ENCODE measurements around the gene TNFRSF12A.

The TNFRSF12A gene

DNA sequence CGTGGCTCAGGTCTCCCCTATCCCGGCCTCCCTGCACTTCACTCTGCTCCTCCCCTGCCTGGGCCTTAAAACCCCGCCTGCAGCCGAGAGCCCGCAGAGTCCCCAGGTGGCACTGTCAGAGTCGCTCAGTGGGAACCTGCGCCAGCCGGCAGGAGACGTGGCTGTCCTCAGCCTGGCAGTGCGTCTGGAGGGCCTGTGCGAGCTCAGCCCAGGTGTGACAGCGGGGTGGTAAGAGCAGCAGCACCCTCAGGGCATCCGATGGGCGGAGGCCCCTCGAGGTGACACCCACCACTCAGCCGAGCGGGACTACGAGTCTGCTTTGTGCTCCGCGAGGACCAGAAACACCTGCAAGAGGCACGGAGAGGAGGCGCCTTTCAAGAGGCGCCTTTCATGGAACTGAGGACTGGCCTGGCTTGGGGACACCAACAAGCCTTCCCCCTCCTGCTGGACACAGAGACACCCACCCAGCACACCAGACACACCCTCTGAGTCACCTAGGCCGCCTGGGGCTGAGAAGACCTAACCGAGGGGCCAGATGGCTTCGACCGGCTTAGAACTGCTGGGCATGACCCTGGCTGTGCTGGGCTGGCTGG is 7.2 kb upstream of the TNFRSF12A start, which contains the start of gene CLDN9:
Gene CLDN9 (plus strand): TSS at position 96 of the 593 bp plus-strand sequence. CDS start 440 bp downstream, at position 536.
- DNase-seq = no peak

DNA sequence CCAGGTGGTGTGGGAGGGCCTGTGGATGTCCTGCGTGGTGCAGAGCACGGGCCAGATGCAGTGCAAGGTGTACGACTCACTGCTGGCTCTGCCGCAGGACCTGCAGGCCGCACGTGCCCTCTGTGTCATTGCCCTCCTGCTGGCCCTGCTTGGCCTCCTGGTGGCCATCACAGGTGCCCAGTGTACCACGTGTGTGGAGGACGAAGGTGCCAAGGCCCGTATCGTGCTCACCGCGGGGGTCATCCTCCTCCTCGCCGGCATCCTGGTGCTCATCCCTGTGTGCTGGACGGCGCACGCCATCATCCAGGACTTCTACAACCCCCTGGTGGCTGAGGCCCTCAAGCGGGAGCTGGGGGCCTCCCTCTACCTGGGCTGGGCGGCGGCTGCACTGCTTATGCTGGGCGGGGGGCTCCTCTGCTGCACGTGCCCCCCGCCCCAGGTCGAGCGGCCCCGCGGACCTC is 6.6 kb upstream of the TNFRSF12A start:
- no peak for DNase-seq

DNA sequence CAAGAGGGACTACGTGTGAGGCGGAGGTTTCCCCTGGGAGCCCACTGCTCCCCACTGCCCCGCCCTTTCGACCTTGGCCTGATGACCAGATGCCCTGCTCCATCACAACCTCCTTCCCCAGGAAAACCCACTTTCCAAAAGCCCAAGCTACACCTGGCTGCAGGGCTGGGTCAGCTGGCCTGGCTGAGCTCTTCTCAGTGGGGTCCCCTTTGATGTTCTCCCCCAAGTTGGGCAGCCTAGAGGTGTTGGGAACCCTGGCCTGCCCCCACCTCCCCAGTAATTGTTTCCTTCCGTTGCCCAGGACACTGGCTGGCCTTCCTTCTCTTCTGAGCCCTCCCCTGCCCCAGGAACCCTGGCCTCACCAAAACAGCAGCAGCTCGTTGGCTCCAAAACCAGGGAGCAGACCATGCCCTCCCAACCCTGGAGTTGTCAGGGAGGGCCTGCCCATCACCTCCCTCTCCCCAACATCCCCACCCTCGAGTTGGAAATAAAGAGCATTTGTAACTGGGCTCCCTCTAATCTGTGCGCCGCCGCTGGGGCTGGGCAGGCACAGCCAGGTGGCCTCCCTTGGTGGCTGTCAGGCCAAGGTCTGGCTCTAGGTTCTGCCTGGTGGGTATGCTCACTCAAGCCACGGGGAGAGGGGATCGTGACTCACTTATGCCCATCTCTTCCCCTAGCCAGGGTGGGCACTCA is 6.0 kb upstream of the TNFRSF12A start:
- no peak for DNase-seq

DNA sequence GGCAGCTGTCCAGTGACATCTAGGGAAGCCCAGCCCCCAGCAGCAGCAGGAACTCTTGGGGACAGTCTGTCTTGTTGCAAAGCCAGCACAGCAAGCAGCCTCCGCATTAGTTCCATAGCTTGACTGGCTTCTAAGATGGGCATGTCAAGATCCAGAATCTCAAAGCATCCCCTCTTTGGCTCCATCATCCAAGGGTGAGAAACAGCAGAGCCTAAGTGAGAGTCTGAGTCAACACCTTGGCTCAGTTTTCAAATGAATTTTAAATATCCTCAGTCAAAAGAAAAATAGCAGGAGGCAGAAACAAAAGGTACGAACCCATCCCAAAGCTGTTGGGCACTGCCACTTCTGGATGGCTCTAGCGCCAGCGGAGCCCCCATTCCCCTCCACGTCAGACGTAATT is 5.2 kb upstream of the TNFRSF12A start:
- no peak for DNase-seq

DNA sequence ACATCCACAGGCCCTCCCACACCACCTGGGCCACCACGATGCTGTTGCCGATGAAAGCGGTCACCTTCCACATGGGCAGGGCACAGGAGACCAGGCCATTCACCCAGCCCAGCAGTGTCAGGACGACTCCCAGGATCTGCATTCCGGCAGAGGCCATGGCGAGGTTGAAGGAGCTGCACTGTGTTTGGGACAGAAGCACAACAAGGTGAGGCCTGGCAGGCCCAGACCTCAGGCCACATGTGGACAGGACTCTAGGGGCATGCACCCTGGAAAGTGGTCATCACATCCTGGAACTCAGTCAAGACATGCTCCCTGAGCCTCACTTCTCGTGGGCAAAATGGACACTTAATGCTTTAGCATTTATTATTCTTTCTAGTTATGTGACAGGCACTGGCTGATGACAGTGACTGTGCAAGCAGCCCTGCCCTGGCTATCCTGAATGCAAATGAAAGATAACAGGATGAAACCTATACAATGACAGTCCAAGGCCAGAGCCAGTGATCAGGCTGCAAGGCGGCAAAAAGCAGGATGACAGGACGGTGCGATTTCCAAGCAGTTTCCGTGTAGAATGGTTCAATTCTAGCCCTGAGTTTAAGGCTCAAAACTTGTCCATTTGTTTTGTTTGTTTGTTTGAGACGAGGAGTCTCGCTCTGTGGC is 4.2 kb upstream of the TNFRSF12A start:
- DNase-seq = no peak

DNA sequence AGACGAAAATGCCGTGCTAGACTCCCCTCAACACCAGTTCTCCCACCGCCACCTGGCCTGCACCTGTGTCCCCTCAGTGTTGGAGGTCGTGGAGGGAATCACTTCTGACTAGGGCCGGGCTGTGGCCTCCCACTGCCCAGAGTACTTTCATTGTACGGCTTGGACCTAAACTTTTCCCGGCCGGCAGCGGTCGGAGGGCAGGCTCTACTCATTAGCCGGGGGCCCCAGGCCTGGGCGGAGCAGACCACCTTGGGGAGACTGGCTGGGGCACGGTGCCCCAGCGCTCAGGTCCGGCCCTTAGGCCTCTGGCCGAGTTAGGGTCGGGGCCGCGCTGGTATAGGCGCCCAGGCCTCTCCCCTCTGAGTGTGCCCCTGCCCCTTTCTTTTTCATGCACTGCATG is 2.8 kb upstream of the TNFRSF12A start:
- no peak for DNase-seq

DNA sequence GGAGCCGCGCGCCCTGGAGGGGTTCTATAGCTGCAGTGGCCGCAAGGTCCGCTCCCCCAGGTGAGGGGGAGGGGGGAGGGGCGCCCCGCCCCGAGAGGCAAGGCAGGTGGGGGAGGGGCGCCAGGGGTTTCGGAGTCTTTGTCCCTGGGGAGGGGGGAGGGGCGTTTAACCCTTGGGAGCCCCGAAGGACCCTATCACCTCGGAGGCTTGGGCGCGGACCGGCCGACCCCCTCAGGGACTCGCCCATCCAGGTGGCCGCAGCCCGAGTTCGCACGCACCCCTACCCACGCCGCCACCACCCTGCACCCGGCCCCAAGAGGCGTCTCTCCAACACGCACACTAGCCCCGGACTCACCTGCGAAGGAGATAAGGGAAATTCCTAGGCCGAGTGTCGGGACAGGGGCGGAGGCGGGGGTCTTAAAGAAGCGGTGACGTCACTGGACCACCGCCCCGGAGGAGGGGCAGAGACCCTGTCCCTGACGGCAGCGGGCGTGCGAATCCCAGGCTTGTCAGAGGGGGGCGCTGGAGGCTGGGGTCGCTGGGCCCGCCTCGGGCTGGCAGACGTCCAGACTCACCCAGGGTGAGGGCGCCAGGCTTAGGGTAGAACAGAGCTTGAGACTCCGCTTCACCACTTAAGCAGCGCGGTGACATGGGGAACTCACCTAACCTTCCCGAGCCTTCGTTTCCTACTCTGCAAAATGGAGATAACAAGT is 2.2 kb upstream of the TNFRSF12A start, which contains the start of gene CLDN6:
Gene CLDN6 (minus strand): TSS at position 390 of the 713 bp plus-strand sequence. CDS start 2,162 bp downstream, outside the sequence.
- no peak for DNase-seq

DNA sequence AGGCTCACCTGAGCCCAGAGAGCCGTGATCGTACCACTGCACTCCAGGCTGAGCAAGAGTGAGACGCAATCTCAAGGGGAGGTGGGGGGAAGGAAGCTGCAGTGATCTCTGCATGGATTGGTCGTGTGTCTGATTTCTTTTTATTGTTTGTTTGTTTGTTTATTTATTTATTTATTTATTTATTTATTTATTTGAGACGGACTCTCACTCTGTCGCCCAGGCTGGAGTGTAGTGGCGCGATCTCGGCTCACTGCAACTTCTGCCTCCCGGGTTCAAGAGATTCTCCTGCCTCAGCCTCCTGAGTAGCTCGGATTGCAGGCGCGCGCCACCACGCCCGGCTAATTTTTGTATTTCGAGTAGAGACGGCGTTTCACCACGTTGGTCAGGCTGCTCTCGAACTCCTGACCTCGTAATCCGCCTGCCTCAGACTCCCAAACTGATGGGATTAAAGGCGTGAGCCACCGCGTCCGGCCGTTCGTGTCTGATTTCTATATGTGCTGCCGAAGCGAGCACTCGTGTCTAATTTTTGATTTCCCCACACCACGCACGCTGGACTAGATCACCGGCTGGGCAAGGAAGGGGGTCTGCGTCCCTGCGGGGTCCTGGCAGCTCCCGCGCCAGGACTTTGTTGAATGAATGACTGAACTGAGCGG is 448 bp upstream of the TNFRSF12A start:
- DNase-seq = no peak

DNA sequence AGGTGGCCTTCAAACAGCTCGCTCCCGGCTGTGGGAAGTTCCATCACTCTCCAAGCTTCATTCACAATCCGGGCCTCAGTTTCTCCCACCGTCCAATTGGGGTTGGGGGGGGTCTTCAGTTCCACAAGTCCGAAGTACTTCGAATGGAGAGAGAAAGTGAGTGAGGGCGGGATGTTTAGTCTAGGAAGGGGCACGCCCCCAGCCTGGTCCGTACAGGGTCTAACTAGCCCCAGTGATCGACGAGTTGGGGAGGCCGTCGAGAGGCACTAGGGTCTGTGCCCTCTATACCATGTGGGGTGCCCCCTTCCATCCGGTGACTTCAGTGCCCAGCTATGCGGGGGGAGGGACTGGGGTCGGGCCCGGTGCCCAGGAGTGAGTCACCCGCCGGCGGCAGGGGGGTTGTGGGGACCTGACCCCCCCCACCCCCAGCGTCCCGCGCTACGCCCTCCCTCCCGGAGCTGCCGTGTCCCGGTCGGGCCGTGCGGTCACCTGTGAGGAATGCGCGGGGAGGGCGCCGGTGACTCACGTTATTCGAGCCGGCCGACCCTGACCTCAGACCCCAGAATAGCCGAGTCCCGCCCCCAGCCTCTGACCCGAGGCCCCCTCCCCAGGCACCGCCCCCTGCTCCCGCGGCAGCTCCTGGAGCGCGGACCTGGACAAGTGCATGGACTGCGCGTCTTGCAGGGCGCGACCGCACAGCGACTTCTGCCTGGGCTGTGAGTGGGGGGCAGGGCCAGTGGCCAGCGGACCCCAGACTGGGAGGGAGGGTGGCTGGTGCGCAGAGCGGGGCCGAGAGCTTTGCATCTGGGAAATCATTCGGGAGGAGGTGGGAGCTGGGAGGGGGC is 658 bp downstream of the TNFRSF12A start:
- DNase-seq = no peak

DNA sequence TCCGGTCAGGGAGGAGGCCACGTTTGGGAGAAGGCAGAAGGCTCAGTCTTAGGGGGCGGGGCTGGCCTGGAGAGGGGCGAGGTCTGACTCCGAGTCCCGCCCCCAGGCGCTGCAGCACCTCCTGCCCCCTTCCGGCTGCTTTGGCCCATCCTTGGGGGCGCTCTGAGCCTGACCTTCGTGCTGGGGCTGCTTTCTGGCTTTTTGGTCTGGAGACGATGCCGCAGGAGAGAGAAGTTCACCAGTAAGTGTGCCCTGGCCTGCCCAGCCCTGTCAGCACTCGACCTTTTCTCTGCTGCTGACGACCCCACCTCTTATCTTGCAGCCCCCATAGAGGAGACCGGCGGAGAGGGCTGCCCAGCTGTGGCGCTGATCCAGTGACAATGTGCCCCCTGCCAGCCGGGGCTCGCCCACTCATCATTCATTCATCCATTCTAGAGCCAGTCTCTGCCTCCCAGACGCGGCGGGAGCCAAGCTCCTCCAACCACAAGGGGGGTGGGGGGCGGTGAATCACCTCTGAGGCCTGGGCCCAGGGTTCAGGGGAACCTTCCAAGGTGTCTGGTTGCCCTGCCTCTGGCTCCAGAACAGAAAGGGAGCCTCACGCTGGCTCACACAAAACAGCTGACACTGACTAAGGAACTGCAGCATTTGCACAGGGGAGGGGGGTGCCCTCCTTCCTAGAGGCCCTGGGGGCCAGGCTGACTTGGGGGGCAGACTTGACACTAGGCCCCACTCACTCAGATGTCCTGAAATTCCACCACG is 1.5 kb downstream of the TNFRSF12A start:
- no peak for DNase-seq

DNA sequence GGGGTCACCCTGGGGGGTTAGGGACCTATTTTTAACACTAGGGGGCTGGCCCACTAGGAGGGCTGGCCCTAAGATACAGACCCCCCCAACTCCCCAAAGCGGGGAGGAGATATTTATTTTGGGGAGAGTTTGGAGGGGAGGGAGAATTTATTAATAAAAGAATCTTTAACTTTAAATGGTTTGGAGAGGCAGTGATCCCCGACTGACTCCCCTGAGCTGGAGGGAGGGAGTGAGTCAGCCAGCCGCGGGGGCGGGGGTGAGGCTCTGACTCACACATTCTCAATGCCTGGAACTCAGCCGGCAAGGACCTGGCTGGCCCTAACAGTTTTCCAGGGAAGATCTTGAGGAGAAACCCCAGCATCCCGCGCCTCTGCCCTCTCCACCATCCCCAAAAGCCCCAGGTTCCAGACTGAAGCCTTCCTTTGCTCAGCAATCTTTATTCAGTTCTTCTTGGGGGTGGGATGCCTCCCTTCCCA is 2.1 kb downstream of the TNFRSF12A start:
- DNase-seq = peak; percentile 77

DNA sequence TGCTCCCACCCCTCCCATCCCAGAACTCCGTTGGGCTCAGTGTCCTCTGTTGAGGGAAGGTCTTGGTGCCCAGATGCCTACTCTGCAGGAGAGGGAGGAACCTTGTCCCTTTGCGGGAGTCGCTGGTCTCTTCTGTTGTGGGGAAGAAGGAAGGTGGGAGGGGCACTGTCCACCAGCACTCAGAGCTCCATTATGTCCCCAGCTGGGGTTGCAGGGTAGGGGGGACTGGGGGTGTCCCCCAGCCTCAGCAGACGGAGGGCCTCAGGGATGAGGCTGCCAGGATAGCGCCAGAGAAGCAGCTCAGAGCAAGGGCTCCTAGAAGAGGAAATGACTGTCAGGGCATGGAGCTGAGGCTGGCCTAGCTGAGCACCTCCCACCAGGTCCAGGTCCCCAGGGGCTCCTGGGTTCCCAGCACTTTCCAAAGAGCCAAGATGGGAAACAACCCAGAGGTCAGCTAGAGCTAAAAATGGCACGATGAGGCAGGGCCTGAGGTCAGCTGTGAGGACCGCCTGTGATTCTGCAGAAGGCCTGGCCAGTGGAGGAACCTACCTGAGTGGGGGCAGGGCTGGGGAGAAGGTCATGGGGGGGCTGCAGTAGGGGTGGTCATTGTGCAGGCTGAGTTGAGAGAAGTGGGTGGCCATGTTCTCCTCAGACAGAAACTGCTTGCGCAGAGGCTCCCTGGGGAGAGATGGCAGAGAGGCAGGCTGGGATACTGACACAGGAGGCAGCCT is 2.7 kb downstream of the TNFRSF12A start:
- no peak for DNase-seq

DNA sequence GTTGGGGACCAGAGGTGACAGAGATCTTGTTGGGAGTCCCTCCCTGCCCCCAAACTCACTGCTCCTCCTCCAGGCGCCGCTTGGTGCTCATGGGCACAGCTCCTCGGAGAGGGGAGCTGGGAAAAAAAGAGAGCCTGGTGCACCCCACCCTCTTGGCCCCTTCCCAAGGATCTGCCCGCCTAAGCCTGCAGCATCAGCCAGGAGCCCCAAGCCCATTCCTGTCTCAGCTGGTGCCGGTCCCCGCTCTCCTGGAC is 3.2 kb downstream of the TNFRSF12A start:
- no peak for DNase-seq

DNA sequence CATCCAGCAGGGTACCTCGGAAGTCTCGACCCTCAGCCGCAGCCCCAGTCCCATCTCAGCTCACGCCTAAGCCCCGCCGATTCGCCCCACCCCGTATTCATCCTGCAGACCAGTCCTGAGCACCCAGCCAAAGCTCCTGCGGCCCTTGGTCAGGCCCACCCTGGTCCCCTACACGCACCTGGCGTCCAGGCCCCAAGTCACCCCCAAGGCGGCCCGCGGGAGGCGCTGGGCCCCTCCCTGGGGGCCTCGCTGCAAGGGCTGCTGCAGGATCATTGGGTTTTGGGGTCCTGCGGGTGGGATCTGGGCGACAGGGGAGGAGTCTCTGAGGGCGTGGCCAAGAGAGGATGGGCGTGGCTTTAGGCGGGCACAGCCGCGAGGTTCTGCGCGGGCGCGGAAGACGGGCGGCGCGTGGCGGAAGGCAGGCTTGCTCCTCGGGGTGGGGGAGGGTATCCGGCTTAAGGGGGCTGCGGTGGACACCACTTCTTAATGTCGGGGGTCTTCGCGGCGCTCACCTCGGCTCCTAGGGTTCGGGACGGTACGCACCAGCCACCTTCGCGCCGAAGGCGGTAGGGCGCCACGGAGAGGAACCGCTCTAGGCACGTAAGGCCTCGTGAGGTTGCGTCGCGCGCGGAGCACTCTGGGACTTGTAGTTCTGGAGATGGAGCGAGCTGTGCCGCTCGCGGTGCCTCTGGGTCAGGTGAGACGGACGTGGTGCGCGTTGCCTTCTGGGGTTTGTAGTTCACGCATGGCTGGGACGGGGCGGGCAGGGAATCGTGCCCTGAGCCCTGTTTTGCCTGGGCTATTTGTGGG is 3.7 kb downstream of the TNFRSF12A start, which contains the start of the genes HCFC1R1 and THOC6:
Gene HCFC1R1 (minus strand): TSS at position 274 of the 810 bp plus-strand sequence. CDS start 1 bp downstream, at position 273.
Gene THOC6 (plus strand): TSS at position 367 of the 810 bp plus-strand sequence. CDS start 292 bp downstream, at position 659.
- DNase-seq = peak; percentile 97

DNA sequence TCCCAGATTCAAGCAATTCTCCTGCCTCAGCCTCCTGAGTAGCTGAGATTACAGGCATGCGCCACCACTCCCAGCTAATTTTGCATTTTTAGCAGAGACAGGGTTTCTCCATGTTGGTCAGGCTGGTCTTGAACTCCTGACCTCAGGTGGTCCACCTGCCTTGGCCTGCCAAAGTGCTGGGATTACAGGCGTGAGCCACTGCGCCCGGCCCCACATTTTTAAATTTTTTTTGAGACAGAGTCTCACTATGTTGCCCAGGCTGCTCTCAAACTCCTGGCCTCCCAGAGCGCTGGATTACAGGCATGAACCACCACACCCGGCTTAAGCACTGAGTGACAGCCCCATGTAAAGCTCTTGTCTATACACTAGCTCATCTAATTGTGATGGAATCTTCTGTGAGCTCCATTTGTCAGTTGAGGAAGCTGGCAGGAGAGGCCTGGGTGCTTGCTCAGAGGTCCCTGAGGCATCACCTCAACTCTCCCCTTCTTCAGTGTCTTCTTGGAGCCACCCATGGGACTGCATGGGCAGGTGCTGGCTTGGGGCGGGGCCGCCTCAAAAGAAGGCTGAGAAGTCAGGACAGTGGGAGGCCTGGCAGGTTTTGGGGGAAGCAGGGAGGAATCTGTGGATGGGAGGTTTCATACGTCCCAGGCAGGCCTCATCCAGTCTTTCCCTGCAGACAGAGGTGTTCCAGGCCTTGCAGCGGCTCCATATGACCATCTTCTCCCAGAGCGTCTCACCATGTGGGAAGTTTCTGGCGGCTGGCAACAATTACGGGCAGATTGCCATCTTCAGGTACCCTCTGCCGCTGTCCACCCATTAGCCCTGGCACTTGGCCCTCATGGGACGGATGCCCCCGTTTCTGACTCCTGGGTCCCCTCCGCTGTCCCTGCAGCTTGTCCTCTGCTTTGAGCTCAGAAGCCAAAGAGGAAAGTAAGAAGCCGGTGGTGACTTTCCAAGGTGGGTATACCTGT is 5.1 kb downstream of the TNFRSF12A start:
- DNase-seq = no peak

DNA sequence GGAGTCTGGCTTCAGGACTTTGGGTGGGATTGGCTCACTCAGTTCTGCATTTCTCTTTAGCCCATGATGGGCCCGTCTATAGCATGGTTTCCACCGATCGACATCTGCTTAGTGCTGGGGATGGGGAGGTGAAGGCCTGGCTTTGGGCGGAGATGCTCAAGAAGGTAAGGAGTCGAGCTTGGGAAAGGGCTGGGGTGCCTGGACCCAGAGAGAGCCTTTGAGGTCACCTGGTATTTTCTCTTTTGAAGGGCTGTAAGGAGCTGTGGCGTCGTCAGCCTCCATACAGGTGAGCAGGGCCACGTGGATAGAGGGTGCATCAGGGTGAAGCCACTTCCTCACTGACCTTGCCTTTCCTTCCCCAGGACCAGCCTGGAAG is 5.8 kb downstream of the TNFRSF12A start:
- no peak for DNase-seq

DNA sequence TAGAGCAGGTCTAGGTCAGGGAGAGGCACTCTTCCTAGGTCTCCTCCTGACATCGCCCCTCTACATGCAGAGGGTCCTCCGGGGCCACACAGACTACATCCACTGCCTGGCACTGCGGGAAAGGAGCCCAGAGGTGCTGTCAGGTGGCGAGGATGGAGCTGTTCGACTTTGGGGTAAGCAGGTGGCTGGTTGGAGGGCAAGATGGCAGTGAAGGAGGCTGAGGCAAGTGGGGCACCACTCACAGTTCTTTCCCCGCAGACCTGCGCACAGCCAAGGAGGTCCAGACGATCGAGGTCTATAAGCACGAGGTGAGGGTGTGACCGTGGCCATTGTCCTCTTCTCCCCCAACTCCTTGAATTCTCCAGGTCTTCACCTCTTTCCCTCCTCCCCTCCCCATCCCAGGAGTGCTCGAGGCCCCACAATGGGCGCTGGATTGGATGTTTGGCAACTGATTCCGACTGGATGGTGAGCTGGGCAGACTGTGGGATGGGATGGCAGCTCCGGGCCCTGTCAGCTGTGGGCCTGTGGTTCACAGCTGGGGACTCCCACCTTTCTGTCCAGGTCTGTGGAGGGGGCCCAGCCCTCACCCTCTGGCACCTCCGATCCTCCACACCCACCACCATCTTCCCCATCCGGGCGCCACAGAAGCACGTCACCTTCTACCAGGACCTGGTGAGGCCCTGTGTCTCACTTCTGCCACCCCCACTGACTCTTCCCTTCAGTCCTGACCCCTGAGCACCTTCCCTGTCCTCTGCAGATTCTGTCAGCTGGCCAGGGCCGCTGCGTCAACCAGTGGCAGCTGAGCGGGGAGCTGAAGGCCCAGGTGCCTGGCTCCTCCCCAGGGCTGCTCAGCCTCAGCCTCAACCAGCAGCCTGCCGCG is 6.7 kb downstream of the TNFRSF12A start:
- DNase-seq = no peak

Data from NK-92 treated with Interleukin-12 subunit alpha and Interleukin-12 subunit beta, amount 100 ng/mL, for 24 hours (cell line).